ENCODE results near the gene NOXO1.
A peak's percentile ranks its signal among the peaks of the same experiment; 100 is the strongest.

NOXO1 gene

GRCh38 chr16:1981398-1981836, at the start of gene NOXO1:
NOXO1 (minus strand) TSS chr16:1981469; CDS start chr16:1981179, 290 bp downstream.
- no peak for DNase-seq (ENCODE audit: extremely low read depth, low read depth)
- no peak for TF ChIP-seq CTCF (IDR thresholded peaks at IDR 0.05; ENCODE audit: low read depth, low read length, missing control alignments)
- H3K4me3 ChIP-seq (replicated peaks; ENCODE audit: low read depth, low read length) = no peak within 1 kb of the TSS

- H3K4me3 ChIP-seq (replicated peaks; ENCODE audit: low read depth, low read length) = no peak overlapping the region
- DNase-seq (ENCODE audit: extremely low read depth, low read depth) = no peak
- TF ChIP-seq CTCF (IDR thresholded peaks at IDR 0.05; ENCODE audit: low read depth, low read length, missing control alignments) = no peak
Measured at GRCh38 chr16:2030036-2030435, 48.8 kb upstream of the NOXO1 start.

- no peak for TF ChIP-seq CTCF (IDR thresholded peaks at IDR 0.05; ENCODE audit: low read depth, low read length, missing control alignments)
- DNase-seq (ENCODE audit: extremely low read depth, low read depth) = no peak
- H3K4me3 ChIP-seq (replicated peaks; ENCODE audit: low read depth, low read length) = no peak overlapping the region
Measured at GRCh38 chr16:2029350-2029749, 48.1 kb upstream of the NOXO1 start.

GRCh38 chr16:2028620-2029220, 47.5 kb upstream of the NOXO1 start:
- no peak for DNase-seq (ENCODE audit: extremely low read depth, low read depth)
- H3K4me3 ChIP-seq (replicated peaks; ENCODE audit: low read depth, low read length) = no peak overlapping the region
- no peak for TF ChIP-seq CTCF (IDR thresholded peaks at IDR 0.05; ENCODE audit: low read depth, low read length, missing control alignments)

GRCh38 chr16:2028146-2028545, 46.9 kb upstream of the NOXO1 start:
- DNase-seq (ENCODE audit: extremely low read depth, low read depth) = no peak
- peak overlapping the region; percentile 64 for H3K4me3 ChIP-seq (replicated peaks; ENCODE audit: low read depth, low read length)
- TF ChIP-seq CTCF (IDR thresholded peaks at IDR 0.05; ENCODE audit: low read depth, low read length, missing control alignments) = no peak

GRCh38 chr16:2027024-2028010, 46.0 kb upstream of the NOXO1 start:
- DNase-seq (ENCODE audit: extremely low read depth, low read depth) = no peak
- H3K4me3 ChIP-seq (replicated peaks; ENCODE audit: low read depth, low read length) = peak overlapping the region; percentile 64

More at GRCh38 chr16:2027024-2028010, 46.0 kb upstream of the NOXO1 start:
- peak; percentile 6 for TF ChIP-seq CTCF (IDR thresholded peaks at IDR 0.05; ENCODE audit: low read depth, low read length, missing control alignments)
